HG02840 (cell line): ENCODE results near the gene ITIH5.

Source experiments
- ATAC-seq: cut with Tn5 transposase; IDR thresholded peaks from one replicate; pipeline ENCODE4 v1.9.1; 2021; ENCODE audit warnings: mild to moderate bottlenecking, moderate library complexity, moderate number of reproducible peaks; ENCODE audit not compliant: unreplicated experiment, low FRiP score

Gene ITIH5

GRCh38 chr10:7527468-7527867 is 139.3 kb downstream of the ITIH5 start:
- no peak for ATAC-seq

GRCh38 chr10:7526017-7526400 is 140.8 kb downstream of the ITIH5 start:
- no peak for ATAC-seq

- ATAC-seq, result peak; percentile 73
Observed at GRCh38 chr10:7525314-7526016, 141.3 kb downstream of the ITIH5 start.

- no peak for ATAC-seq
Observed at GRCh38 chr10:7523656-7524055, 143.1 kb downstream of the ITIH5 start.

- ATAC-seq, result no peak
Observed at GRCh38 chr10:7520507-7521485, 146.0 kb downstream of the ITIH5 start.

- no peak for ATAC-seq
Observed at GRCh38 chr10:7519351-7519750, 147.4 kb downstream of the ITIH5 start.

- ATAC-seq, result no peak
Observed at GRCh38 chr10:7518693-7519092, 148.1 kb downstream of the ITIH5 start.

- no peak for ATAC-seq
Observed at GRCh38 chr10:7515439-7515838, 151.3 kb downstream of the ITIH5 start.

- ATAC-seq, result no peak
Observed at GRCh38 chr10:7513936-7514335, 152.8 kb downstream of the ITIH5 start.

- ATAC-seq, result no peak
Observed at GRCh38 chr10:7513455-7513854, 153.3 kb downstream of the ITIH5 start.

- ATAC-seq, result no peak
Observed at GRCh38 chr10:7512487-7512886, 154.3 kb downstream of the ITIH5 start.

GRCh38 chr10:7511612-7512011 is 155.2 kb downstream of the ITIH5 start:
- ATAC-seq, result no peak
